Body of pancreas (tissue), 4 donors: Measurements from ENCODE around the gene ARHGEF25. TPM values are rescaled to one million over a fixed set of nuclear protein-coding genes. Genes with fewer than 3 reads are reported as not detected.

ENCODE experiments used
- ATAC-seq: fragments of 150-250 bp; one replicate; pipeline ENCODE4 v1.9.1; 2016
- DNase-seq, 4 donors: peaks; one replicate each; pipeline ENCODE4 v3.0.0-alpha.2; 2019
- H3K27ac ChIP-seq, 4 donors: fragments of 200-600 bp; sonication (generic); 1 replicate in 3 of 4; 2 replicates in 1 of 4; pipeline versions ENCODE4 v1.5.1 to v1.6.1; 2016 to 2019; ENCODE audit warnings: mild to moderate bottlenecking in 1 of 4, mixed read lengths in 1 of 4, moderate library complexity in 1 of 4
- H3K27me3 ChIP-seq, 2 donors: fragments of 200-600 bp; sonication (generic); one replicate each; pipeline ENCODE4 v1.6.0; 2016; ENCODE audit warnings: mild to moderate bottlenecking in 1 of 2
- H3K36me3 ChIP-seq, 2 donors: fragments of 200-600 bp; sonication (generic); replicated peaks in 1 of 2; 2 replicates each; pipeline ENCODE4 v1.5.1; 2016; ENCODE audit warnings: low read depth in 2 of 2; ENCODE audit not compliant: insufficient read depth in 1 of 2
- H3K4me1 ChIP-seq: fragments of 200-600 bp; sonication (generic); one replicate; pipeline ENCODE4 v1.6.0; 2016
- H3K4me3 ChIP-seq, 2 donors: fragments of 200-600 bp; sonication (generic); 1 replicate in 1 of 2; 2 replicates in 1 of 2; pipeline ENCODE4 v1.5.1; 2016 to 2019
- H3K9me3 ChIP-seq, 3 donors: fragments of 200-600 bp; sonication (generic); 1 replicate in 2 of 3; 2 replicates in 1 of 3; pipeline ENCODE4 v1.5.1; 2016
- CTCF ChIP-seq, 7 experiments: fragments of 450-650 bp in 4 of 7; fragments of 200-600 bp in 3 of 7; sonication (generic) in 3 of 7; IDR thresholded peaks; one replicate each; pipeline ENCODE4 v1.5.1; 2016 to 2019; ENCODE audit warnings: antibody characterized with exemption in 7 of 7
- POLR2A ChIP-seq, 3 donors: fragments of 450-650 bp; IDR thresholded peaks; one replicate each; pipeline ENCODE4 v1.6.1; 2016; ENCODE audit warnings: antibody characterized with exemption in 3 of 3, mild to moderate bottlenecking in 2 of 3
- WGBS, 2 donors: methylation state at CpG; one replicate each; pipeline ENCODE4 v1.1.5; 2017; 5-methylcytosine and 5-hydroxymethylcytosine counted together
- intact Hi-C: fragments of 100-400 bp; cut with DNase I; formaldehyde crosslinking; loops from one replicate; pipeline ENCODE4 v1.15.1; 2023
- total RNA-seq, 2 donors: library from RNA; depleted of rRNA; stranded (reverse); fragments of >200 nt; gene quantifications; one replicate each; pipeline ENCODE4 v1.1.0, GENCODE V29; 2016

ARHGEF25 gene
- total RNA-seq, 2 donors from 2014 or later: 10.1 to 10.9 TPM

DNA sequence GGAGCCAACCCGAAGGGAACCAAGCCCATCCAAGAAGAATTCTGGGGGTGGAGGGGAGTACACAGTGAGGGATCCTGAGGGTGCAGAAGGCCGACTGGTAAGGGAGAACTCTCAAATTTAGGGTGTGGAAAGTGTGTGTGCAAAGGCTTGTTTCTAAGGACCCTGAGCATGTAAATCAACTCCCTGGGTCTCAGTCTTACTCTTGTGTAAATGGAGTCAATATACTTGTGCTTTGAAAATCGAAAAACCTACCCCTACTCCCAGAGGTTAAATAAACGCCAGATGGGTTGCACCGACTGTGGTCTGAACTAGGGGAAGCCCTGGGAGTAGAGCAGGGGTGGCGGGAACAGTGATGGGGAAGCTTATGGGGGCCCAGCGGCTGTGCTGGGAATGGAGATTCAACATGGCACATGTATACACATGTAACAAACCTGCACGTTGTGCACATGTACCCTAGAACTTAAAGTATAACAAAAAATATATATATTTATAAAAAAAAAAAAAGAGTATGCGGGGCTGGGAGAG, 15.7 kb downstream of the ARHGEF25 start:
- intact Hi-C loops: no loop called here
- H3K27ac ChIP-seq: no peak overlapping the region
- no peak overlapping the region for H3K4me3 ChIP-seq
- H3K4me1 ChIP-seq: peaks cover 12% of the 10 kb centered on the region
- TF ChIP-seq POLR2A (IDR thresholded peaks at IDR 0.05): no peak
- no peak for TF ChIP-seq CTCF (IDR thresholded peaks at IDR 0.05)
- DNase-seq: no peak
- no peaks in the 10 kb centered on the region for H3K9me3 ChIP-seq
- ATAC-seq: no peak
- peaks cover 0 to 23% of the 10 kb centered on the region in 2 donors for H3K27me3 ChIP-seq
- no peaks in the 10 kb centered on the region for H3K36me3 ChIP-seq
- 15 to 21% methylated on average over 8 to 9 of the region's 9 CpGs for WGBS, 2 donors

DNA sequence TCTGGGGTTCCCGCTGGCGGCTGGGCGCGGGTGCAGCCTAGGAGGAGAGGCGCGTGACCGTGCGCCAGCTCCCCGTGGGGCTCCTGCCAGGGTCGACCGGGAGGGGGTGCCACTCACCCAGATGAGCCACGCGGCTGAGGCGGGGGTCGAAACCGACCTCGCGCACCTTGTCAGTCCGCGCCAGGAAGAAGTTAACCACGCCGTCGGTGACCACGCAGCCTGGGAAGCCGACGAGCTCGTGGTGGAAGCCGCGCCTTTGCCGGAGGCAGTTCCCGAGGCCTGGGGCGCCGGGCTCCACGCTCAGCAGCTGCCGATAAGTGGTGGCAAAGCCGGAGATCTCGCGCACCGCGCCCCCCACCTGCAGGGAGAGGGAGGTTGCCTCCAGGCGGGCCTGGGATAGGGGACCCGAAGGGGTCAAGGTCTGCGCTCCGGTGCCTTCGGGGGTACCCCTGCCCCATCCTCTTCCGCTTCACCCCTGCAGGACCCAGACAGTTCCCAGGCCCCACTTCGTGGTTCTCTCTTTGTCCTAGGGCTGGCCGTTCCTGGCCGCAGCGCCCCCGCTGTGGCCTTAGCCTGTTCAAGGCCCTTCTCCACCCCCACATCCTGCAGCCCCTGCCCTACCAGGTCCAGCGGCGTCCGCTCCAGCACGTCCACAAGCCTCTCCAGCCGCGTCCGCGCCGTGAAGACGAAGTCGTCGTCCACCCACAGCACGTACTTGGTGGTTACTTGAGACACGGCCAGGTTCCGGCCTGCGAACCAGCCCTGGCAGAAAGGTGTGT, 16.5 kb downstream of the ARHGEF25 start:
- Histone ChIP-seq H3K4me3 (no peak overlapping the region), H3K27me3 (peaks cover 0 to 27% of the 10 kb centered on the region in 2 donors), H3K4me1 (peaks cover 18% of the 10 kb centered on the region), H3K9me3 (no peaks in the 10 kb centered on the region), H3K27ac (no peak overlapping the region), H3K36me3 (no peaks in the 10 kb centered on the region)
- no peak for TF ChIP-seq POLR2A (IDR thresholded peaks at IDR 0.05)
- peak in 1 of 7 experiments; percentile 20 for TF ChIP-seq CTCF (IDR thresholded peaks at IDR 0.05)
- 9 to 28% methylated on average over 23 to 65 of the region's 67 CpGs for WGBS, 2 donors
- DNase-seq: peak in 1 of 4 donors; percentile 23
- intact Hi-C loops: no loop called here
- peak; percentile 25 for ATAC-seq

GRCh38 chr12:57628280-57629191, 17.3 kb downstream of the ARHGEF25 start:
- Histone ChIP-seq H3K4me1 (peaks cover 26% of the 10 kb centered on the region), H3K36me3 (no peaks in the 10 kb centered on the region), H3K27ac (no peak overlapping the region), H3K27me3 (peaks cover 0 to 31% of the 10 kb centered on the region in 2 donors), H3K4me3 (no peak overlapping the region), H3K9me3 (no peaks in the 10 kb centered on the region)
- intact Hi-C loops: no loop called here
- TF ChIP-seq POLR2A (IDR thresholded peaks at IDR 0.05) (no peak), CTCF (IDR thresholded peaks at IDR 0.05) (no peak)
- no peak for ATAC-seq
- 56 to 74% methylated on average over 29 of the region's 29 CpGs for WGBS, 2 donors
- no peak for DNase-seq

DNA sequence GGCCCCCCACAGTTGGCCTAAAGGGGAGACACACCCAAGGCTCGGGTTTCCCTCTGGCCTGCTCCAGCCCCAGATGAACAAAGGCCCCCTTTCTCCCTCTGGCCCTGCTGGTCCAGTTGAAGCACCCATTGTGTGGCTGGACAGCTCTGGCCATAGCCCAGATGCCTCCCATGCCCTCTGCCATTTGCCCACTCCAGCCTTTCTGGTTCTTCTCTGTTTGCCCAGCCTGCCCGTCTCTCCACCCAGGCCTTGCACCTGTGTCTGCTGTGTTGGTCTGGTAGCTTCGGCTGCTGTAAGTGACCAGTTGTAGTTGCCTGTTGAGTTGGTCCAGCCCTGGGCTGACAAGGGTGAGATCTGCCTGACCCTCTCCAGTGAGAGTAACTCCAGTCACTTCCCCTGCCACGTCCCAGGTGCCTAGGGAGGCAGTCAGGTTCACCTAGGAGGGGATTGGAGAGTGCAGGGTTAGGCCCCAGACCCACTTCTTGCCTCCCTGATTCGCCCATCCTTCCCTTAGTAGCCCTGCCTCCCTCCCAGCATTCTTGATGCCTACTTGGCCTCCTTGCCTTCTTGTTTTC, 18.7 kb downstream of the ARHGEF25 start:
- H3K36me3 ChIP-seq: no peaks in the 10 kb centered on the region
- TF ChIP-seq POLR2A (IDR thresholded peaks at IDR 0.05): no peak
- TF ChIP-seq CTCF (IDR thresholded peaks at IDR 0.05): no peak
- intact Hi-C loops: no loop called here
- 76 to 96% methylated on average over 4 to 5 of the region's 5 CpGs for WGBS, 2 donors
- H3K27ac ChIP-seq: no peak overlapping the region
- H3K9me3 ChIP-seq: no peaks in the 10 kb centered on the region
- peaks cover 26% of the 10 kb centered on the region for H3K4me1 ChIP-seq
- no peak for ATAC-seq
- H3K27me3 ChIP-seq: peaks cover 0 to 31% of the 10 kb centered on the region in 2 donors
- no peak overlapping the region for H3K4me3 ChIP-seq
- no peak for DNase-seq
